ENCODE measurements around the gene POU2F3. TPM values are rescaled to one million over a fixed set of nuclear protein-coding genes. Genes with fewer than 3 reads are reported as not detected.
A peak's percentile ranks its signal among the peaks of the same experiment; 100 is the strongest.

Gene POU2F3
- total and polyA plus RNA-seq, 2 donors (not counting 1 experiment from before 2014, with no cell fraction given) = not detected

DNA sequence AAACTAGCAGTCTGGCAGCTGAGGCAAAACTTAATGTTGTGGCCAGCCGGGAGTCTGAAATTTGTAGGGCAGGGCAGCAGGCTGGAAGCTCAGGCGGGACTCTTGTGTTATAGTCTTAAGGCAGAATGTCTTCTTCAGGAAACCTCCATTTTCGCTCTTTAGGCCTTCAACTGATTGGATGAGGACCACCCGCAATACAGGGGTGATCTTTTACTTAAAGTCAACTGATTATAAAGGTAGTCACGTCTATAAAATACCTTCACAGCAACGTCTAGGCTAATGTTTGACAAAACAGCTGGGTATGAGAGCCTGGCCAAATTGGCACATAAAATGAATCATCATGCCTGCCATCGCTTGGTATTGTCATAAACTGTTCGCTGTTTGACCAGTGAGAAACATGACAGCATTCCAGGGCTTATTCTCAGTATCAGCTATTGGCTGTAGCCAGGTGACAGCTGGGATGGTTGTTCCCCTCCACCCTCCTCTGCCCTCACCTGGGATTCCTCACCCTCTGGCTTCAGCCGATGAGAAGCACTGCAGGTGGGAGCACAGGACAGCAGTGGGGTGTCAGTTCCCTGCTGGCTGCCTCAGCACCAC lies 6.6 kb upstream of the POU2F3 start:
- Histone ChIP-seq H3K4me1 (ENCODE audit: control insufficient read depth, extremely low read depth, insufficient read depth, low read length) (no peaks in the 10 kb centered on the region), H3K36me3 (ENCODE audit: control insufficient read depth, insufficient read depth, low read length) (peaks cover 2% of the 10 kb centered on the region), H3K79me2 (ENCODE audit: control insufficient read depth, insufficient read depth, low read length) (no peaks in the 10 kb centered on the region), H3K27me3 (ENCODE audit: control insufficient read depth, insufficient read depth, low read length) (peaks cover 7% of the 10 kb centered on the region), H3K27ac (ENCODE audit: insufficient read depth, low read length) (no peak overlapping the region), H2AFZ (ENCODE audit: low read length) (no peak overlapping the region), H3K9ac (ENCODE audit: insufficient read depth, low read length) (no peak overlapping the region), H3K9me3 (ENCODE audit: control insufficient read depth, insufficient read depth, low read depth, low read length) (no peaks in the 10 kb centered on the region), H4K20me1 (ENCODE audit: control insufficient read depth, extremely low read depth, insufficient read depth, low read length) (no peaks in the 10 kb centered on the region), H3K4me3 (replicated peaks in 1 of 4; ENCODE audit: control extremely low read depth in 1 of 4, insufficient read depth in 1 of 4, low read depth in 3 of 4, low read length in 4 of 4) (no peak overlapping the region), H3K4me2 (ENCODE audit: extremely low read depth, insufficient read depth, low read length) (no peak overlapping the region)
- DNase-seq (ENCODE audit: low read depth in 2 of 2) = no peak
- no peak for TF ChIP-seq EZH2 (IDR thresholded peaks at IDR 0.05; ENCODE audit: low read length, missing control alignments)
- TF ChIP-seq CTCF (conservative IDR thresholded peaks at IDR 0.05 in 1 of 2, IDR thresholded peaks at IDR 0.05 in 1 of 2; ENCODE audit: low read depth in 1 of 2, low read length in 2 of 2) = no peak

DNA sequence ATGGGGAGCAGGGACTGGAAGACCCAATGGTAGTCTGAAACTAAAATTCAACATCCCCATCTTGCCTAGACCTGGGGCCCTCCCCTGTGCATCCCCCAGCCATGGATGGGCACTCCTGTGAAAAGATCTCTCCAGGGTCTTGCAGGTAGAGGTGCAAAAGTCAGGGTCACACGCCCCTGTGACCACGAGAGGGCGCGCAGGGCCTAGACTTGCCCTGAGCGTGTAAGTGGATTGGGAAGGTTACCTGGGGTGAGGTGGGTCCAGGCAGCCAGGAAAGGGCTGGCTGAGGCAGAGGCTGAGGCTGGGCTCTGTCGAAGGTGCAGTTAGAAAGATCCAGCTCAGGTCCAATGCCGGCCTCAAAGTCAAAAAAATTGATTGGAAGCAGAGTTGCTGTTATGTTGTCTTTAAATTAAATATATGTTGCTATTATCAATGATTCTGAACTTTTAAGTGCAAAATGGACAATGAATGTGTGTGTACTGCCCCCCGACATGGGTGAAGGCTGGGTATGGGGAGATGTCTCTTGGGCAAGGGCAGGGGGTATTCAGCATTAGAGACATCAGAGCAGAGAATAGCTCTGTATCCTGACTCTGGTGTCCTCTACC lies 4.8 kb upstream of the POU2F3 start:
- peak; percentile 47 to 50 for DNase-seq (ENCODE audit: low read depth in 2 of 2)
- Histone ChIP-seq H3K9me3 (ENCODE audit: control insufficient read depth, insufficient read depth, low read depth, low read length) (no peaks in the 10 kb centered on the region), H4K20me1 (ENCODE audit: control insufficient read depth, extremely low read depth, insufficient read depth, low read length) (no peaks in the 10 kb centered on the region), H3K4me3 (replicated peaks in 1 of 4; ENCODE audit: control extremely low read depth in 1 of 4, insufficient read depth in 1 of 4, low read depth in 3 of 4, low read length in 4 of 4) (no peak overlapping the region), H3K36me3 (ENCODE audit: control insufficient read depth, insufficient read depth, low read length) (no peaks in the 10 kb centered on the region), H3K4me1 (ENCODE audit: control insufficient read depth, extremely low read depth, insufficient read depth, low read length) (no peaks in the 10 kb centered on the region), H3K27me3 (ENCODE audit: control insufficient read depth, insufficient read depth, low read length) (peaks cover 20% of the 10 kb centered on the region), H3K27ac (ENCODE audit: insufficient read depth, low read length) (no peak overlapping the region), H2AFZ (ENCODE audit: low read length) (no peak overlapping the region), H3K4me2 (ENCODE audit: extremely low read depth, insufficient read depth, low read length) (no peak overlapping the region), H3K9ac (ENCODE audit: insufficient read depth, low read length) (no peak overlapping the region), H3K79me2 (ENCODE audit: control insufficient read depth, insufficient read depth, low read length) (no peaks in the 10 kb centered on the region)
- TF ChIP-seq EZH2 (IDR thresholded peaks at IDR 0.05; ENCODE audit: low read length, missing control alignments) = no peak
- TF ChIP-seq CTCF (conservative IDR thresholded peaks at IDR 0.05 in 1 of 2, IDR thresholded peaks at IDR 0.05 in 1 of 2; ENCODE audit: low read depth in 1 of 2, low read length in 2 of 2) = peak; percentile 60 to 76

- Histone ChIP-seq H3K4me3 (replicated peaks in 1 of 4; ENCODE audit: control extremely low read depth in 1 of 4, insufficient read depth in 1 of 4, low read depth in 3 of 4, low read length in 4 of 4) (no peak overlapping the region), H3K36me3 (ENCODE audit: control insufficient read depth, insufficient read depth, low read length) (no peaks in the 10 kb centered on the region), H4K20me1 (ENCODE audit: control insufficient read depth, extremely low read depth, insufficient read depth, low read length) (no peaks in the 10 kb centered on the region), H3K79me2 (ENCODE audit: control insufficient read depth, insufficient read depth, low read length) (no peaks in the 10 kb centered on the region), H3K9ac (ENCODE audit: insufficient read depth, low read length) (no peak overlapping the region), H3K4me1 (ENCODE audit: control insufficient read depth, extremely low read depth, insufficient read depth, low read length) (no peaks in the 10 kb centered on the region), H3K27me3 (ENCODE audit: control insufficient read depth, insufficient read depth, low read length) (peaks cover 26% of the 10 kb centered on the region), H2AFZ (ENCODE audit: low read length) (no peak overlapping the region), H3K9me3 (ENCODE audit: control insufficient read depth, insufficient read depth, low read depth, low read length) (no peaks in the 10 kb centered on the region), H3K4me2 (ENCODE audit: extremely low read depth, insufficient read depth, low read length) (no peak overlapping the region), H3K27ac (ENCODE audit: insufficient read depth, low read length) (no peak overlapping the region)
- TF ChIP-seq CTCF (conservative IDR thresholded peaks at IDR 0.05 in 1 of 2, IDR thresholded peaks at IDR 0.05 in 1 of 2; ENCODE audit: low read depth in 1 of 2, low read length in 2 of 2) (no peak), EZH2 (IDR thresholded peaks at IDR 0.05; ENCODE audit: low read length, missing control alignments) (no peak)
- DNase-seq (ENCODE audit: low read depth in 2 of 2) = peak in 1 of 2 donors; percentile 63
These were observed 3.5 kb upstream of the POU2F3 start for GRCh38 chr11:120236169-120237107.
